ENCODE data around the gene ELF2.

DNA sequence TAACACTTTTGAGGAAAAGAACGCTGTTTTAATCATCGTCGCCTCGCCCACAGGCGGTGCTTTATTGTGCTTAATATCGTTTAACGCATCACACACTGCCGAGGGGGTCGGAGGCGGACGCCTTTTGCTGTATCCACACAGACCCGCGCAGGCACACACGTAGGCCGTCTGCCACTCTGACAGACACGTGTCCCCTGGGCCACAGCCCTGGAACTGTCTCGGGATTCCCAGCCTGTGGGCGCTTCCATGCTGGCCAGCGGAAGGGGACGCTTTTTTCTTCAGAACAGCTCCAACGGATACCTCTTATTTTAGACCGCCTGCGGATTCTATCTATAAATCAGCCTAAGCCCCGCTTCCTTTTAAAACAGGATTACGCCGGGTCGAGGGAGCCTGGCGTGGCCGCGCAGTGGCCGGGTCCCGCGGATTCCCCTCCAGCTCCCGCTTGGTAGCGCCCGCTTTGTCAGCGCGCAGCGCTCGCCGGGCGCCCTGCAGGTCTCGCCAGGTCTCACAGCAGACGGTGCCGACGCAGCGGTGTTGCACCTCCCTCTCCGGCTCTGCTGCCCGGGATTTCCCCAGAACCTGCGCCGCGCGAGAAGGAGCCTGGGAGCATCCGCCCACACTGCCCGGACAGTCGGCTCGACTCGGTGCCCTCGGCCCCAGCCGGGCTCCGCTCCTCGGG, 161.6 kb downstream of the ELF2 start, which contains the start of gene NOCT:
- TF ChIP-seq, protein P1, sequence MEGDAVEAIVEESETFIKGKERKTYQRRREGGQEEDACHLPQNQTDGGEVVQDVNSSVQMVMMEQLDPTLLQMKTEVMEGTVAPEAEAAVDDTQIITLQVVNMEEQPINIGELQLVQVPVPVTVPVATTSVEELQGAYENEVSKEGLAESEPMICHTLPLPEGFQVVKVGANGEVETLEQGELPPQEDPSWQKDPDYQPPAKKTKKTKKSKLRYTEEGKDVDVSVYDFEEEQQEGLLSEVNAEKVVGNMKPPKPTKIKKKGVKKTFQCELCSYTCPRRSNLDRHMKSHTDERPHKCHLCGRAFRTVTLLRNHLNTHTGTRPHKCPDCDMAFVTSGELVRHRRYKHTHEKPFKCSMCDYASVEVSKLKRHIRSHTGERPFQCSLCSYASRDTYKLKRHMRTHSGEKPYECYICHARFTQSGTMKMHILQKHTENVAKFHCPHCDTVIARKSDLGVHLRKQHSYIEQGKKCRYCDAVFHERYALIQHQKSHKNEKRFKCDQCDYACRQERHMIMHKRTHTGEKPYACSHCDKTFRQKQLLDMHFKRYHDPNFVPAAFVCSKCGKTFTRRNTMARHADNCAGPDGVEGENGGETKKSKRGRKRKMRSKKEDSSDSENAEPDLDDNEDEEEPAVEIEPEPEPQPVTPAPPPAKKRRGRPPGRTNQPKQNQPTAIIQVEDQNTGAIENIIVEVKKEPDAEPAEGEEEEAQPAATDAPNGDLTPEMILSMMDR (conservative IDR thresholded peaks at IDR 0.05; ENCODE audit: low read depth in 2 of 2), result no peak
- no peak for TF ChIP-seq EZH2phosphoT487 (IDR thresholded peaks at IDR 0.05; ENCODE audit: unreplicated experiment)
